ENCODE measurements around the gene CCDC91. TPM values are rescaled to one million over a fixed set of nuclear protein-coding genes. Genes with fewer than 3 reads are reported as not detected.
"Not testable (repeated sequence)": the region's sequence is repeated elsewhere in the genome, so short reads cannot be mapped to it uniquely, and the experiment has no call there.

CCDC91 gene
- total RNA-seq, 2 experiments from 2014 or later = 18.3 to 22.9 TPM

- no peaks in the 10 kb centered on the region for H3K9me3 Mint-ChIP-seq (ENCODE audit: low read depth)
- DNase-seq (no peak), ATAC-seq (no peak)
- no peaks in the 10 kb centered on the region for H3K4me1 Mint-ChIP-seq
- H3K36me3 Mint-ChIP-seq = peaks cover 16% of the 10 kb centered on the region
- H3K27ac Mint-ChIP-seq = no peak overlapping the region
- H3K4me3 Mint-ChIP-seq = no peak overlapping the region
- CTCF ChIA-PET = no interaction called here
- no peaks in the 10 kb centered on the region for H3K27me3 Mint-ChIP-seq
Observed at GRCh38 chr12:28340261-28341045, 150.2 kb downstream of the CCDC91 start.

DNA sequence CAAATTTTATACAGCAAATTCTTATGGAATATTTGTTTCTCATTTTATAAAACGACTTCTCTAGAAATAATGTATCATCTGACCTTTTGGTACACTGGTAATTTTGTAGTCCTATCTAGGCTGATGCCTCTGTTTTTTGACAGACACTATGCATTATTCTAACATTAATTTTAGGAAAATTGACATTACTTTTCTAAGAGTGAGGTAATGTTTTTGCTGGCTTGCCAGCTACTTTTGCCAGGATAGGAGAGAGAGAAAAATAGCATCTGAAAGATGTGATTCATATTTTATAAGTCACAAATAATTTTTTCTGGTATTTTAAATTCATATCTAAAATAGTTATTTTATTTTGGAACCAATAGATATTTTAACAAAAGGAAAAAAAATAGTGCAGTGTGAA lies 153.5 kb downstream of the CCDC91 start:
- H3K4me3 Mint-ChIP-seq = no peak overlapping the region

DNA sequence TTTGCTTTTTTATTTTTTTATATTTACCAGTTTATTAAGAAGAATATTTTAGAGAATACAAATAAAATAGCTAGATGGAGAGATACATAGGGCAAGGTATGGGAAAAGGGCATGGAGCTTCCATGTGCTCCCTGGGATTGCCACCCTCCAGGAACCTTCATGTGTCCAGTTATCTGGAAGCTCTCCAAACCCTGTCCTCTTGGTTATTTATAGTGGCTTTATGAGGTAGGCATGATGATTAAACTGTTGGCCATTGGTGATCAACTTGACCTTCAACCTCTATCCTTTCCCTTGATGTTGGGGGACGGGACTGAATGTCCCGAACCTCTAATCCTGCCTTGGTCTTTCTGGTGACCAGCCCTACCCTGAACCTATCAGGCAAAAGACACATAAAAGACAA lies 156.3 kb downstream of the CCDC91 start:
- CTCF ChIA-PET = no interaction called here
- no peak overlapping the region for H3K27ac Mint-ChIP-seq
- no peaks in the 10 kb centered on the region for H3K9me3 Mint-ChIP-seq (ENCODE audit: low read depth)
- ATAC-seq (no peak), DNase-seq (no peak)
- H3K27me3 Mint-ChIP-seq = no peaks in the 10 kb centered on the region
- no peak overlapping the region for H3K4me3 Mint-ChIP-seq
- H3K36me3 Mint-ChIP-seq = peaks cover 12% of the 10 kb centered on the region
- H3K4me1 Mint-ChIP-seq = peaks cover 1% of the 10 kb centered on the region

More for the DNA sequence above, 153.5 kb downstream of the CCDC91 start:
- H3K27ac Mint-ChIP-seq = no peak overlapping the region
- DNase-seq (no peak), ATAC-seq (no peak)
- H3K27me3 Mint-ChIP-seq = no peaks in the 10 kb centered on the region
- peaks cover 12% of the 10 kb centered on the region for H3K36me3 Mint-ChIP-seq
- H3K9me3 Mint-ChIP-seq (ENCODE audit: low read depth) = no peaks in the 10 kb centered on the region
- H3K4me1 Mint-ChIP-seq = no peaks in the 10 kb centered on the region
- CTCF ChIA-PET = no interaction called here

DNA sequence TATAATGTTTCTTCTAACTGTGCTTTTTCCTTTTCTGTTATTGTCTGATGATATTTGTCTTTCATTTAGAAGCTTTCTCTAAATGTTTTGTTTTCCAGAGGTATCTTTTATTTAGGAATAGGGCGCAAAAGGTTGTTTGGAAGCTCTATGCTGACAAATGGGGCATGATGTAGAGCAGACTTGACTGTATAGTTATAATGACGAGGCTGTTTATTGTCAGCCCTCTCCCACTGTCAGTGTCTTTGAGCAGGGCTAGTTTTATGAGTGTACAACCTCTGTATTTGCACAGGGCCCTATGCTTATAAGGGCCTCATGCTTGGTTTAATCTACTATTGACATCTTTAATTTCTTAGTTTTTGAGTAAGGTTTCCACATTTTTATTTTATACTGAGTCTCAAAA lies 158.9 kb downstream of the CCDC91 start:
- Mint-ChIP-seq H3K4me1 (peaks cover 8% of the 10 kb centered on the region), H3K4me3 (no peak overlapping the region), H3K27ac (no peak overlapping the region), H3K27me3 (no peaks in the 10 kb centered on the region), H3K36me3 (peaks cover 18% of the 10 kb centered on the region), H3K9me3 (ENCODE audit: low read depth) (no peaks in the 10 kb centered on the region)
- DNase-seq (no peak), ATAC-seq (no peak)
- CTCF ChIA-PET = no interaction called here

- Mint-ChIP-seq H3K4me1 (peaks cover 8% of the 10 kb centered on the region), H3K36me3 (peaks cover 18% of the 10 kb centered on the region), H3K27me3 (no peaks in the 10 kb centered on the region), H3K9me3 (ENCODE audit: low read depth) (no peaks in the 10 kb centered on the region), H3K27ac (no peak overlapping the region), H3K4me3 (no peak overlapping the region)
- DNase-seq (no peak), ATAC-seq (no peak)
- CTCF ChIA-PET = no interaction called here
Observed at GRCh38 chr12:28350502-28350901, 160.2 kb downstream of the CCDC91 start.

DNA sequence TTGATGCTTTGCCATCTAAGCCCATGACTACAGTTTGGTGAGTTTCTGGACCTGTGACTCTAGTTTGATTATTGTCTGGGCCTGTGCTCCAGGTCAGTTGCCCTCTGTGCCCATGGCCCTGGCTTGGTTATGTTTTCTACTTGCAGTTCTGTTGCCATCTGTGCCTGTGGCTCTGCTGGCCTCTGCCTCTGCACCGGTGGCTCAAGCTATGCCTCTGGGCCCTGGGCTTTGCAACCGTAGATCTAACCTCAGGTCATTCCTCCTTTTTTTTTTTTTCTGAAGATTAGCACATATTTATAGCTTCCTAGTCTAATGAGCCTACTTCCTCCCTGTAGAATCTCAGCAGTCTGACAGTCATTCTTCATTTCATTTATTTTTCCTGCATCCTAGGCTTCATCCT lies 161.2 kb downstream of the CCDC91 start:
- Mint-ChIP-seq H3K27ac (no peak overlapping the region), H3K9me3 (ENCODE audit: low read depth) (no peaks in the 10 kb centered on the region), H3K36me3 (peaks cover 21% of the 10 kb centered on the region), H3K27me3 (no peaks in the 10 kb centered on the region), H3K4me3 (no peak overlapping the region), H3K4me1 (peaks cover 8% of the 10 kb centered on the region)
- no peak for ATAC-seq
- DNase-seq = no peak
- CTCF ChIA-PET = no interaction called here

GRCh38 chr12:28355161-28355560 lies 164.9 kb downstream of the CCDC91 start:
- Mint-ChIP-seq H3K9me3 (ENCODE audit: low read depth) (no peaks in the 10 kb centered on the region), H3K27ac (no peak overlapping the region), H3K27me3 (no peaks in the 10 kb centered on the region), H3K4me1 (peaks cover 10% of the 10 kb centered on the region), H3K36me3 (peaks cover 21% of the 10 kb centered on the region), H3K4me3 (no peak overlapping the region)
- CTCF ChIA-PET = no interaction called here
- DNase-seq (no peak), ATAC-seq (no peak)

DNA sequence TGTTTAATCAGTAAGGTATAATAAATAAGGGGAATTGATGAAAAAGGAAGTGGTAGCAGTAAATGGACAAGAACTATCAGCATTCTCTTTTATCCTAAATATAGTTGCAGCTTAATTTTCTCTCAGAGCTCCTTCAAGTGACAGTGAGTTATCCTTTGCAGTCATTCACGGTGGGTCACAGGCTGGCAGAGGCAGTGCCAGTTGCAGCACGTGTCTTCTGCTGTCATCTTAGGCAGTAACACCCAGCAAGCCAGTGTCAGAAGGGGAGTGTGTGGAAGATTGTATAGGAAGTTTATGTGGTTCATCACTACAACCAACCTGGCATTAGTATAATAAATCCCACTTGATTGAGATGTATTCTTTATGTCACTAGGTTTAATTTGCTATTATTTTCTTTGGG lies 170.0 kb downstream of the CCDC91 start:
- ATAC-seq (no peak), DNase-seq (no peak)
- peaks cover 2% of the 10 kb centered on the region for H3K4me1 Mint-ChIP-seq
- H3K4me3 Mint-ChIP-seq = no peak overlapping the region
- CTCF ChIA-PET = interaction anchor here (0.9 kb wide), 1 partner anchor 15 kb away, joined by 4 read pairs; no protein-coding TSS in a partner anchor
- no peaks in the 10 kb centered on the region for H3K9me3 Mint-ChIP-seq (ENCODE audit: low read depth)
- no peak overlapping the region for H3K27ac Mint-ChIP-seq
- no peaks in the 10 kb centered on the region for H3K27me3 Mint-ChIP-seq
- H3K36me3 Mint-ChIP-seq = peaks cover 7% of the 10 kb centered on the region

DNA sequence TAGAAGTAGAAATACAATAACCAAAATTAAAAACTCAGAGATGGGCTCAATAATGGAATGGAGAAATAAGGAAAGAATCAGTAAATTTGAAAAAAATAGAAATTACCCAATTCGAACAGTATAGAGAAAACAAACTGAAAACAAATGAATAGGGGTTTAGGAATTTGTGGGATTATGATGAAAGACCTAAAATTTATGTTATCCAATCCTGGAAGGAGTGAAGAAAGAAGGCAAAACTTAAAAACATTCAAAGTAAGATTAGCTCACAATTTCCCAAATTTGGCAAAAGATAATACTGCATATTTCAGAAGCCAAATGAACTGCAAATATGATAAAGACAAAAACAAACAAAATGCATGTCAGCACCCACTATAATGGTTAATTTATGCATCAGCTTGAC lies 177.1 kb downstream of the CCDC91 start:
- peaks cover 52% of the 10 kb centered on the region for H3K36me3 Mint-ChIP-seq

DNA sequence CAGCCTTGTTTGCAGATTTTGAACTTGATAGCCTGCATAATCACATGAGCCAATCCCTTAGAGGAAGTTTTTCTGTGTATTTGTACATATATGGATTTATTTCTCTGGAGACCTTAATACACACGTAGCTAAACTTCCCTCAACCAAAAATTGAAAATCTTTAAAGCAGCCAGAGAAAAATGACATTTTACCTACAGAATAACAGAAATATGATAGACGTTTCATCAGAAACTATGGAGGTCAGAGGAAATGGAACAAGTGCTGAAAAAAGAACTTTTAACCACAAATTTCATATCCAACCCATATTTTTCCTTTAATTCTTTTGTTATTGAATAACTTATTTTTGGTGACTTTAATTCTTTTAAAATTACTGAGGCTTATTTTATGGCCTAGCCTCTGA lies 177.7 kb downstream of the CCDC91 start:
- Mint-ChIP-seq H3K4me1 (no peaks in the 10 kb centered on the region), H3K27ac (no peak overlapping the region), H3K27me3 (no peaks in the 10 kb centered on the region), H3K4me3 (no peak overlapping the region), H3K9me3 (ENCODE audit: low read depth) (peaks cover 32% of the 10 kb centered on the region), H3K36me3 (peaks cover 52% of the 10 kb centered on the region)
- DNase-seq = no peak
- CTCF ChIA-PET = no interaction called here
- no peak for ATAC-seq

More for the DNA sequence above, 177.1 kb downstream of the CCDC91 start:
- Mint-ChIP-seq H3K27ac (no peak overlapping the region), H3K9me3 (ENCODE audit: low read depth) (peaks cover 32% of the 10 kb centered on the region), H3K4me3 (no peak overlapping the region), H3K27me3 (no peaks in the 10 kb centered on the region), H3K4me1 (no peaks in the 10 kb centered on the region)
- ATAC-seq (no peak), DNase-seq (no peak)
- CTCF ChIA-PET = no interaction called here

- H3K36me3 Mint-ChIP-seq = peaks cover 54% of the 10 kb centered on the region
- H3K27me3 Mint-ChIP-seq = no peaks in the 10 kb centered on the region
- no peaks in the 10 kb centered on the region for H3K4me1 Mint-ChIP-seq
- H3K27ac Mint-ChIP-seq = no peak overlapping the region
- H3K9me3 Mint-ChIP-seq (ENCODE audit: low read depth) = peaks cover 37% of the 10 kb centered on the region
- no peak for ATAC-seq
- no peak for DNase-seq
- H3K4me3 Mint-ChIP-seq = no peak overlapping the region
- CTCF ChIA-PET = no interaction called here
Observed at GRCh38 chr12:28369483-28369882, 179.2 kb downstream of the CCDC91 start.

GRCh38 chr12:28374556-28374955 lies 184.3 kb downstream of the CCDC91 start:
- Mint-ChIP-seq H3K36me3 (peaks cover 36% of the 10 kb centered on the region), H3K27ac (no peak overlapping the region), H3K27me3 (no peaks in the 10 kb centered on the region), H3K4me3 (no peak overlapping the region), H3K4me1 (no peaks in the 10 kb centered on the region), H3K9me3 (ENCODE audit: low read depth) (peaks cover 18% of the 10 kb centered on the region)
- no peak for ATAC-seq
- no peak for DNase-seq
- CTCF ChIA-PET = no interaction called here

GRCh38 chr12:28378736-28379135 lies 188.5 kb downstream of the CCDC91 start:
- no peaks in the 10 kb centered on the region for H3K9me3 Mint-ChIP-seq (ENCODE audit: low read depth)
- ATAC-seq (no peak), DNase-seq (no peak)
- no peaks in the 10 kb centered on the region for H3K27me3 Mint-ChIP-seq
- H3K4me1 Mint-ChIP-seq = no peaks in the 10 kb centered on the region
- H3K36me3 Mint-ChIP-seq = peaks cover 11% of the 10 kb centered on the region
- H3K4me3 Mint-ChIP-seq = no peak overlapping the region
- CTCF ChIA-PET = no interaction called here
- H3K27ac Mint-ChIP-seq = no peak overlapping the region

DNA sequence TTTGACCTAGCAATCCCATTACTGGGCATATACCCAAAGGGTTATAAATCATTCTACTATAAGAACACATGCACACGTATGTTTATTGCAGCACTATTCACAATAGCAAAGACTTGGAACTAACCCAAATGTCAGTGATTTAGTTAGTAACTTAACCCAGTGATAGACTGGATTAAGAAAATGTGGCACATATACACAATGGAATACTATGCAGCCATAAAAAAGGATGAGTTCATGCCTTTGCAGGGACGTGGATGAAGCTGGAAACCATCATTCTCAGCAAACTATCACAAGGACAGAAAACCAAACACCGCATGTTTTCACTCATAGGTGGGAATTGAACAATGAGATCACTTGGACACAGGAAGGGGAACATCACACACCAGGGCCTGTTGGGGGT lies 189.5 kb downstream of the CCDC91 start:
- H3K4me1 Mint-ChIP-seq, CTCF ChIA-PET: not testable (repeated sequence)

More for the DNA sequence above, 189.5 kb downstream of the CCDC91 start:
- H3K27ac Mint-ChIP-seq; DNase-seq; H3K4me3 Mint-ChIP-seq; H3K9me3 Mint-ChIP-seq (ENCODE audit: low read depth); H3K27me3 Mint-ChIP-seq; ATAC-seq: not testable (repeated sequence)
- H3K36me3 Mint-ChIP-seq = peaks cover 11% of the 10 kb centered on the region
